ENCODE measurements around the gene GARNL3. TPM values are rescaled to one million over a fixed set of nuclear protein-coding genes. Genes with fewer than 3 reads are reported as not detected.

GARNL3 gene
- total and polyA plus RNA-seq, 8 donors, result 0.76 to 35.8 (median 7.5) TPM

DNA sequence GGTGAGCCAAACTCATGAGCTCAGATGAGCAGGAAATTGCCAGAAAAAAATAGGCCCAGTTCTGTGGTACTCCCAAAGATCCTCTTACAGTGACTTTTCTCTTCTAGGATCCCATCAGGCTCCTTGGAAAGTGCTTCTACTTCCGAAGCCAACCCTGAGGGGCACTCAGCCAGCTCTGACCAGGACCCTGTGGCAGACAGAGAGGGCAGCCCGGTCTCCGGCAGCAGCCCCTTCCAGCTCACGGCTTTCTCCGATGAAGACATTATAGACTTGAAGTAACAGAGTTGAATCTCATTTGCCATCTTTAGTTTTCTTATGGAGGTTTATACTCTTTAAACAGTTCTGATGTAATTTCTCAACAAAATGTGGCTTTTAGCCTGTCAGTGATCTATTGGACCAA lies 128.4 kb downstream of the GARNL3 start:
- H3K9me3 ChIP-seq, result no peaks in the 10 kb centered on the region
- WGBS, 5 donors, result 85 to 96% (median 93%) methylated on average over 5 of the region's 5 CpGs
- H3K27ac ChIP-seq, result peak overlapping the region in 1 of 5 donors; percentile 34
- TF ChIP-seq, protein P1, sequence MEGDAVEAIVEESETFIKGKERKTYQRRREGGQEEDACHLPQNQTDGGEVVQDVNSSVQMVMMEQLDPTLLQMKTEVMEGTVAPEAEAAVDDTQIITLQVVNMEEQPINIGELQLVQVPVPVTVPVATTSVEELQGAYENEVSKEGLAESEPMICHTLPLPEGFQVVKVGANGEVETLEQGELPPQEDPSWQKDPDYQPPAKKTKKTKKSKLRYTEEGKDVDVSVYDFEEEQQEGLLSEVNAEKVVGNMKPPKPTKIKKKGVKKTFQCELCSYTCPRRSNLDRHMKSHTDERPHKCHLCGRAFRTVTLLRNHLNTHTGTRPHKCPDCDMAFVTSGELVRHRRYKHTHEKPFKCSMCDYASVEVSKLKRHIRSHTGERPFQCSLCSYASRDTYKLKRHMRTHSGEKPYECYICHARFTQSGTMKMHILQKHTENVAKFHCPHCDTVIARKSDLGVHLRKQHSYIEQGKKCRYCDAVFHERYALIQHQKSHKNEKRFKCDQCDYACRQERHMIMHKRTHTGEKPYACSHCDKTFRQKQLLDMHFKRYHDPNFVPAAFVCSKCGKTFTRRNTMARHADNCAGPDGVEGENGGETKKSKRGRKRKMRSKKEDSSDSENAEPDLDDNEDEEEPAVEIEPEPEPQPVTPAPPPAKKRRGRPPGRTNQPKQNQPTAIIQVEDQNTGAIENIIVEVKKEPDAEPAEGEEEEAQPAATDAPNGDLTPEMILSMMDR (IDR thresholded peaks at IDR 0.05), result no peak
- TF ChIP-seq EP300 (IDR thresholded peaks at IDR 0.05) (no peak), POLR2AphosphoS5 (IDR thresholded peaks at IDR 0.05) (no peak), POLR2A (IDR thresholded peaks at IDR 0.05) (no peak)
- intact Hi-C loops (cut with DNase I; ENCODE audit: low total_unique reads), result no loop called here
- H3K4me1 ChIP-seq, result peaks cover 6 to 29% (median 17%) of the 10 kb centered on the region in 4 donors
- no peaks in the 10 kb centered on the region for H3K27me3 ChIP-seq
- H3K4me3 ChIP-seq, result no peak overlapping the region
- H3K36me3 ChIP-seq, result peaks cover 0 to 11% (median 4%) of the 10 kb centered on the region in 4 donors
- no peak for DNase-seq

DNA sequence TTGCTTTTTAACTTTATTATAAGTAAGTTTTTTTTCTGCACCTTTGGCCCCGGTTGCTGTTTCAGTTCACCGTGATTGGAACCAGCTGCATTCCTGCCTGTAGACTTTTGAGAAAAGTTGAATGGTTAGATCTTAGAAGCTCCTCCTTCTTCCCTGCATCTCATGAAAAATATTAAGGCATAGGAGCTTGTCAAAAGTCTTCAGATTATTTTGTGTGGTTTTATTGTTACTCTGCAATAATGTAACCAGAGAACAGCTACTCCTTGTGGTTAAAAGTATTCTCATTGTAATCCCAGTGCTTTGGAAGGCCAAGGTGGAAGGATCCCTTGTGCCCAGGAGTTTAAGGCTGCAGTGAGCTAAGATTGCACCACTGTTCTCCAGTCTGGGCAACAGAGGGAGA lies 129.1 kb downstream of the GARNL3 start:
- DNase-seq, result no peak
- TF ChIP-seq EP300 (IDR thresholded peaks at IDR 0.05) (no peak), POLR2A (IDR thresholded peaks at IDR 0.05) (no peak), POLR2AphosphoS5 (IDR thresholded peaks at IDR 0.05) (no peak)
- TF ChIP-seq, protein P1 (IDR thresholded peaks at IDR 0.05), result no peak
- no peaks in the 10 kb centered on the region for H3K9me3 ChIP-seq
- intact Hi-C loops (cut with DNase I; ENCODE audit: low total_unique reads), result no loop called here
- H3K27ac ChIP-seq, result no peak overlapping the region
- no peaks in the 10 kb centered on the region for H3K27me3 ChIP-seq
- 43 to 63% (median 58%) methylated on average over 2 of the region's 2 CpGs for WGBS, 5 donors
- peaks cover 0 to 11% (median 4%) of the 10 kb centered on the region in 4 donors for H3K36me3 ChIP-seq
- H3K4me1 ChIP-seq, result peaks cover 13 to 29% (median 24%) of the 10 kb centered on the region in 4 donors
- no peak overlapping the region for H3K4me3 ChIP-seq

DNA sequence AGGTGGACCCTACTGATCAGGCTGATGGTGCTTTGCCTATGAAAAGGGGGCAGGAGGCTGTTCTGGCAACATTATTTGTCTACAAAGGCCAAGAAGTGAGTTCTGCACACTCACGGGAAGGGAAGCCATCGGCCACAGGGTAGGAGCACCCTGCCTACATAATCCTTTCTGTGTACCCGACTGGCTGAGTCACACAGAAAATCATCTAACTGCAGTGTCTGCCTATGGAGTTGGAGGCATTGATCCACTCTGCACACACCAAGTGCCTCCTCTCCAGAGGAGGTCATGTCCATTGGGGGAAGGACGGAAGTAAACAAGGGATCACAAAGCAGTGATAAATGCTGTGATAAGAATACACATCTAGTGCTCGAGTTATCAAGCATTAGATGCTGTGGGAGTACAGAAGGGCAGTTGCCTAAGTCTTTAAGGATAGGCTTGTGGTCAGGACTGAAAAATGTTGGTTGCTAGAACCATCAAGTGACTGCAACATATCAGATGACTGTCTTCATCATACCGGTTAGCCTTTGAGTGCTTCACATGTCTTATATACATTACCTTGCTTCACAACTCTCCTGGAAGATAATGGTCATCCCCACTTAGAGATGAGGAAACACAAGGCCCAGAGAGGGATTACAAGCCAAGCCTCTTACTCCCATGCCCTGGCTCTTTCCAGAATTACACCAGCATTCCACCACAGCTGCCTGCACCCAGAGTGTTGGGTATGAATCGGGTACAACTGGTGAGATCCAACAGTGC lies 131.1 kb downstream of the GARNL3 start:
- TF ChIP-seq, protein P1 (IDR thresholded peaks at IDR 0.05), result no peak
- TF ChIP-seq POLR2AphosphoS5 (IDR thresholded peaks at IDR 0.05), result no peak
- TF ChIP-seq POLR2A (IDR thresholded peaks at IDR 0.05), result no peak
- no peak for TF ChIP-seq EP300 (IDR thresholded peaks at IDR 0.05)
- 65 to 74% (median 67%) methylated on average over 7 of the region's 7 CpGs for WGBS, 5 donors
- Histone ChIP-seq H3K36me3 (peaks cover 4 to 12% (median 11%) of the 10 kb centered on the region in 4 donors), H3K27me3 (no peaks in the 10 kb centered on the region), H3K27ac (peak overlapping the region in 1 of 5 donors; percentile 64), H3K9me3 (no peaks in the 10 kb centered on the region), H3K4me1 (peaks cover 13 to 39% (median 31%) of the 10 kb centered on the region in 4 donors), H3K4me3 (peak overlapping the region; percentile 55 to 95 (median 76))
- intact Hi-C loops (cut with DNase I; ENCODE audit: low total_unique reads), result no loop called here
- DNase-seq, result no peak

DNA sequence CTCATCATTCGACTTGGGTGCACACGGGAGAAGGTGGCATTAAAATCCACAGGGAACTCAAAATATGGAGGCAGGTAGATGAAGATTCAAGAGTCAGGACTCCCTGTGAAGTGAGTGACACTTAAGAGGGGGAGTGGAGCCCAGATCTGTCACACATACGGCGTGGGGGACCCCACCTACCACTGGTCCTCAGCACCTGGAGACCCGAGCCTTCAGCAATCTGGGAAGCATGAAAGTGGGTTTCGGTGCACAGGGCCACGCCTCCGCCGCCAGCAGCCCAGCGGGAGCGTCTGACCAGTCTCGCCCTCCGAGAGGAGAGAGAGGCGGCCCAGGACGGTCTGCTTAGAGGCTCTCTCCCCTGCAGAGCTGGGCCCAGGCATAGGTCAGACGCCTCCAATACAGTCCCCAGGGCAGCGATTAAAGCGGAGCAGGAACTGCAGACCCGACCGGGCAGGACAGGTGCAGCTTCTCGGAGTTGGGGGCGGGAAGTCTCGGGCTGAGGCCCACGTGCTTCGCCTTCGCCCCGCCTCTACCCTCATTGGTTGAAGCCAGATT lies 131.8 kb downstream of the GARNL3 start:
- H3K27me3 ChIP-seq, result no peaks in the 10 kb centered on the region
- H3K4me3 ChIP-seq, result peak overlapping the region; percentile 55 to 95 (median 76)
- TF ChIP-seq EP300 (IDR thresholded peaks at IDR 0.05), result no peak
- TF ChIP-seq POLR2AphosphoS5 (IDR thresholded peaks at IDR 0.05), result no peak
- TF ChIP-seq POLR2A (IDR thresholded peaks at IDR 0.05), result no peak
- peaks cover 10 to 17% (median 14%) of the 10 kb centered on the region in 4 donors for H3K36me3 ChIP-seq
- no peaks in the 10 kb centered on the region for H3K9me3 ChIP-seq
- no peak for DNase-seq
- 2 to 16% (median 4%) methylated on average over 12 to 27 of the region's 27 CpGs for WGBS, 5 donors
- intact Hi-C loops (cut with DNase I; ENCODE audit: low total_unique reads), result no loop called here
- H3K27ac ChIP-seq, result peak overlapping the region in 4 of 5 donors; percentile 59 to 64 (median 62)
- H3K4me1 ChIP-seq, result peaks cover 13 to 45% (median 31%) of the 10 kb centered on the region in 4 donors
